Pancreas (tissue), 10 donors: ENCODE data around the gene HEATR5A. TPM values are rescaled to one million over a fixed set of nuclear protein-coding genes. Genes with fewer than 3 reads are reported as not detected.
"Not testable (repeated sequence)": the region's sequence is repeated elsewhere in the genome, so short reads cannot be mapped to it uniquely, and the experiment has no call there.

ENCODE experiments used
- ATAC-seq, 4 donors: fragments of 200-7000 bp; cut with Tn5 transposase; one replicate each; pipeline versions ENCODE4 v1.8.0 to v1.9.1; 2020; ENCODE audit warnings: mild to moderate bottlenecking in 4 of 4, moderate library complexity in 4 of 4
- DNase-seq, 6 donors: peaks; one replicate each; pipeline ENCODE4 v3.0.0-alpha.2; 2020
- FAIRE-seq: peaks from 2 replicates; lab custom pipeline; 2012; peaks lifted over from hg19 to GRCh38; lab: Jason Lieb, UNC
- H3K27ac ChIP-seq, 4 donors: fragments of 200-600 bp; sonication (generic); 1 replicate in 3 of 4; 2 replicates in 1 of 4; pipeline versions ENCODE4 v1.5.0 to v1.8.0; 2020
- H3K27me3 ChIP-seq, 4 donors: fragments of 200-600 bp; one replicate each; pipeline ENCODE4 v1.8.0; 2021
- H3K36me3 ChIP-seq, 3 donors: fragments of 200-600 bp; sonication (generic) in 1 of 3; one replicate each; pipeline versions ENCODE4 v1.5.0 to v1.8.0; 2020 to 2021
- H3K4me1 ChIP-seq, 3 donors: fragments of 200-600 bp; one replicate each; pipeline ENCODE4 v1.8.0; 2021
- H3K4me3 ChIP-seq, 4 donors: fragments of 200-600 bp; sonication (generic) in 2 of 4; one replicate each; pipeline versions ENCODE4 v1.5.0 to v1.8.0; 2020 to 2021
- H3K9me3 ChIP-seq, 4 donors: fragments of 200-600 bp; one replicate each; pipeline ENCODE4 v1.8.0; 2021
- CTCF ChIP-seq, 4 donors: fragments of 200-600 bp; sonication (generic) in 3 of 4; IDR thresholded peaks; one replicate each; pipeline versions ENCODE4 v1.5.0 to v1.8.0; 2021; ENCODE audit warnings: antibody characterized with exemption in 4 of 4
- WGBS, 2 donors: extraction: QIAGEN DNeasy Blood & Tissue Kit; methylation state at CpG; one replicate each; pipeline ENCODE4 v1.1.7; 2013; 5-methylcytosine and 5-hydroxymethylcytosine counted together
- intact Hi-C, 3 donors: fragments of 100-400 bp; cut with DNase I; formaldehyde crosslinking; loops; one replicate each; pipeline versions ENCODE4 v1.11.1 to v1.14.2; 2022
- polyA plus RNA-seq, 2 donors: library from polyadenylated mRNA; stranded (reverse); fragments of 200-250 nt; gene quantifications; one replicate each; pipeline ENCODE4 v1.2.3, GENCODE V29; 2013
- total RNA-seq, 6 donors: library from RNA; stranded (reverse); fragmentation: NEBNext Ultra II Directional in 4 of 6; extraction: Animal tissue kit (Norgen Biotek cat#: 25700) in 4 of 6; gene quantifications; one replicate each; pipeline versions ENCODE4 v1.2.1 to v1.2.4, GENCODE V29; 2021 to 2023
- donor health status: healthy with polysubstance abuse.
- donor health status: DM: no; HTN: no; CAD: no; lungs with moderate emphysema.
- donor health status: DM: no; HTN: no; CAD: no.
- donor health status: control.
- donor health status: control.
- donor health status: Bipolar disorder and iron deficiency.
- donor health status: DM: yes; HTN: yes; CAD: no.
- donor health status: DM: no; HTN: no; CAD: no.
- donor health status: DM: no; HTN: no; CAD: no.
- donor health status: DM: yes; HTN: yes; CAD: no.

The HEATR5A gene
- total and polyA plus RNA-seq, 8 donors, result 4.3 to 18.3 (median 9.2) TPM

- H3K27me3 ChIP-seq, result no peaks in the 10 kb centered on the region
- no peak for TF ChIP-seq CTCF (IDR thresholded peaks at IDR 0.05)
- WGBS, 2 donors, result 100% methylated on average over 1 of the region's 1 CpG
- H3K9me3 ChIP-seq, result no peaks in the 10 kb centered on the region
- H3K4me3 ChIP-seq, result no peak overlapping the region
- no peak for FAIRE-seq
- no peaks in the 10 kb centered on the region for H3K36me3 ChIP-seq
- H3K4me1 ChIP-seq, result no peaks in the 10 kb centered on the region
- ATAC-seq, result no peak
- intact Hi-C loops, result no loop called here
- no peak for DNase-seq
- H3K27ac ChIP-seq, result no peak overlapping the region
These were observed 137.2 kb downstream of the HEATR5A start for GRCh38 chr14:31283153-31283552.

GRCh38 chr14:31280871-31281220, 139.5 kb downstream of the HEATR5A start:
- no peak overlapping the region for H3K4me3 ChIP-seq
- no peaks in the 10 kb centered on the region for H3K4me1 ChIP-seq
- no peak overlapping the region for H3K27ac ChIP-seq
- FAIRE-seq, result no peak
- intact Hi-C loops, result no loop called here
- H3K36me3 ChIP-seq, result no peaks in the 10 kb centered on the region
- TF ChIP-seq CTCF (IDR thresholded peaks at IDR 0.05), result no peak
- no peaks in the 10 kb centered on the region for H3K9me3 ChIP-seq
- DNase-seq, result no peak
- ATAC-seq, result no peak
- WGBS, 2 donors, result 91 to 97% methylated on average over 3 of the region's 3 CpGs
- no peaks in the 10 kb centered on the region for H3K27me3 ChIP-seq

DNA sequence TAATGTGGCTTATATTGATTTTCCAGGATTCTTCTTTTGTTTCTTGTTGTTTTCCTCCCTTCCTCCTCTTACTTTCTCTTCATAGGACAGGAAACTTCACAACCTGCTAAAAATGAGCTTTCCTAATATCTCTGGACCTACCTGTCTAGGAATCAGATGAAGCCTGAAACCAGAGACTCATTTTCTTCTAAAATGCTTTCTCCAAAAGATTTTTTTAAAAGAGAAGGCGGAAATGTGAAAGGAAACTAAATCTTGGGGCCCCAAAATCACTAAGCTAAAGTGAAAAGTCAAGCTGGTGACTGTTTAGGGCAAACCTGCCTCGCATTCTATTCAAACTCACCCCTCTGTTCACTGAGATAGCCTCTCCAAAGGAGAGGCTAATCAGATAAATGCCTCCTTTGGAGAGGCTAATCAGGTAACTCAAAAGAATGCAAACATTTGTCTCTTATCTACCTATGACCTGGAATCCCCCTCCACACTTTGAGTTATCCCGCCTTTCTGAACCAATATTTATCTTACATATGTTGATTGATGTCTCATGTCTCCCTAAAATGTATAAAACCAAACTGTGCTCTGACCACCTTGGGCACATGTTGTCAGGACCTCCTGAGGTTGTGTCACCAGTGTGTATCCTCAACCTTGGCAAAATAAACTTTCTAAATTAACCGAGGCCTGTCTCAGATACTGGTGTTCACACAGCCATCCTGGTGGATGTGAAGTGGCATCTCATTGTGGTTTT, 140.0 kb downstream of the HEATR5A start:
- H3K4me1 ChIP-seq, result no peaks in the 10 kb centered on the region
- H3K27ac ChIP-seq, result no peak overlapping the region
- WGBS, 2 donors, result 74 to 75% methylated on average over 4 of the region's 4 CpGs
- TF ChIP-seq CTCF (IDR thresholded peaks at IDR 0.05), result no peak
- ATAC-seq (no peak), FAIRE-seq (no peak), DNase-seq (no peak)
- H3K27me3 ChIP-seq, result no peaks in the 10 kb centered on the region
- intact Hi-C loops, result no loop called here
- H3K4me3 ChIP-seq, result no peak overlapping the region
- no peaks in the 10 kb centered on the region for H3K36me3 ChIP-seq
- no peaks in the 10 kb centered on the region for H3K9me3 ChIP-seq

DNA sequence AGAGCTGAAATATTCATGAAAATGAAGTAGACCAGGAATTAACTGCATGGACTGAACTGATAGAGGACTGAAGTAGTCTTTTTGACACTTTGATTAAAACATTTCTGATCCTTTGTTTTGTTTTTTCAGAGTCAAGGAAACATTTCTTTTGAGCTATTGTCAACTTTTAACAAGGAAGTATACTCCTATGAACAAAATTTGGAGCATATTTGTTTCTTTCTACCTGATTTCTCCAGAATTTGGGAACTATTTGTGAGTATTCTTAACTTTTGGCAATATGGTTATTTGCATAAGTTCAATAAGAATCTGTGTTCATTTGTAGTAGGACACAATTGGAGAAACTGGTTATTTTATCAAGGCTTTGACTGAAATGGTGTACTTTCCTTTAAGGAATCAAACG, 141.5 kb downstream of the HEATR5A start:
- no peaks in the 10 kb centered on the region for H3K4me1 ChIP-seq
- intact Hi-C loops, result no loop called here
- H3K36me3 ChIP-seq, result no peaks in the 10 kb centered on the region
- TF ChIP-seq CTCF (IDR thresholded peaks at IDR 0.05), result no peak
- H3K27me3 ChIP-seq, result no peaks in the 10 kb centered on the region
- H3K27ac ChIP-seq, result no peak overlapping the region
- DNase-seq (no peak), ATAC-seq (no peak), FAIRE-seq (no peak)
- H3K4me3 ChIP-seq, result no peak overlapping the region
- WGBS, 2 donors, result 81 to 90% methylated on average over 1 of the region's 1 CpG
- H3K9me3 ChIP-seq, result no peaks in the 10 kb centered on the region

DNA sequence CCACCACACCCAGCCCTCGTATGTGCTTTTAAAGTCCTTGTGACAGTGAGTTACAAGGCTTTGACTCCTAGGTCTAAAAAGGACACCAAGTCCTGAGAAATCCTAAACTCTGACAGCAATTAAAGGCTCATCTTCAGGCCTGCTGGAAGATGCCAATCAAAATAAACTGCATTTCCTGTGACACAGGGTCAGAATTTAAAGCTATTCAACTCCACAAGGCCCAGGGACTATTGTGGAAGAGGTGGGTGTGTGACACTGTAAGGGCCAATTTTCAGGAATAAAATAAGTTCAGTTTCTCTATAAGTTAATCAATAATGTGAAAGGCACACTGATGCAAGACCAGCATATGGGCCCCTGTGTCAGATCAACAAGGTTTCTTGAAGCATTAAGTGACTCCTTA, 143.3 kb downstream of the HEATR5A start:
- Histone ChIP-seq H3K36me3 (no peaks in the 10 kb centered on the region), H3K4me1 (no peaks in the 10 kb centered on the region), H3K9me3 (no peaks in the 10 kb centered on the region), H3K27me3 (no peaks in the 10 kb centered on the region), H3K27ac (no peak overlapping the region), H3K4me3 (no peak overlapping the region)
- no peak for TF ChIP-seq CTCF (IDR thresholded peaks at IDR 0.05)
- DNase-seq (no peak), ATAC-seq (no peak), FAIRE-seq (no peak)
- intact Hi-C loops, result no loop called here
- 85 to 92% methylated on average over 1 of the region's 1 CpG for WGBS, 2 donors

- ATAC-seq, intact Hi-C loops, H3K27me3 ChIP-seq, H3K27ac ChIP-seq, H3K36me3 ChIP-seq, H3K4me1 ChIP-seq, H3K4me3 ChIP-seq, DNase-seq, FAIRE-seq, H3K9me3 ChIP-seq: not testable (repeated sequence)
- WGBS, 2 donors, result 70 to 76% methylated on average over 5 of the region's 5 CpGs
These were observed 143.9 kb downstream of the HEATR5A start for GRCh38 chr14:31276417-31276816.
